ENCODE data around the gene TOM1L2.

Gene TOM1L2

DNA sequence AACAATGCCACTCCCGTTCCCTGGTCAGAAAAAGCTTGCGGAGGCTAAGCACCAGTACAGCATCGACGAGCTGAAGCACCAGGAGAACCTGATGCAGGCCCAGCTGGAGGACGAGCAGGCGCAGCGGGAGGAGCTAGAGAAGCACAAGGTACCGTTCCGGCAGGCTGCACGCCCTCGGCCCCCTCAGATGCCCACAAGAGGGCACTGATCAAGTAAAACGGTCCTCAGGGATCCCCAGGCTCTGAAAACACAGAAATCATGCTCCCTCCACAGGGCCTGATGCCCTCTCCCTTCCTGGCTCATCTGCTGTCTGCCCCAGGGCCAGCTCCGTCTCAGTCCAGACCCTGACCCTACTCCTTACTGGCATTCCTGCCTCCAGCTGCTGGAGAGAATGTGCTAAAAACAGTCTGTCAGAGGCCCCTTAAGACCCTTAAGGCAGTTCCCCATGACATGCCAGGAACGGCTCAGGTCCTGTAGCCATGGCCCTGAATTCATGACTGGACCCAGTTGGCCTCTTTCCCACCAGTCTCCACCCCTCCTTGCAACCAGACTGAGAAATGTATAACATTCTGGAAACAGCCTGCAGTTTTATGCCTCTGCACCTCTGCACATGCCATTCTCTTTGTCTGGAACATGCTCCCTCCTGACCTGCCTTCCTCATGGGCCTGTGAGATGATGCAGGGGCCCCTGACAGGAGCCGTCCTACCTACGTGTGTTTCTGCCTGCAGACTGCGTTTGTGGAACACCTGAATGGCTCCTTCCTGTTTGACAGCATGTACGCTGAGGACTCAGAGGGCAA, 22.3 kb upstream of the TOM1L2 start:
- no peak for DNase-seq

DNA sequence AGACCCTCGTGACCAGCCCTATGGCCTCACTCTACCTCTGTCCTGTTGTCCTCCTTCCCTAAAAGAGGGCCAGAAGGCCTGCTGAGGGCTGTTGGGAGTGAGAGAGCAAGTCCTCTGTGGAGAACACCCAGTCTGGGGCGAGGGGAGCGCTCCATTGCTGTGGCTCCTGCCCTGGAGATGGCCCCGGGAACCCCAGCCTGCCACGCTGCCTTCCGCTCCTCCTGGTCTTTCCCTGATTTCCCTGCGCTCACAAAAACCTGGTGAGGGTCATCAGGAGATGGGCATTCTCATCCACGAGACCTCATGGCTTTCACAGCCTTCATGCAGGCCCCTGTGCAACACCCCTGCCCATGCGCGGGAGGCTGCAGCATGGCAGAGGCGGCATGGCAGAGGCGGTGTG, 21.7 kb upstream of the TOM1L2 start:
- DNase-seq = no peak

GRCh38 chr17:17993366-17993765, 21.2 kb upstream of the TOM1L2 start:
- DNase-seq = no peak

DNA sequence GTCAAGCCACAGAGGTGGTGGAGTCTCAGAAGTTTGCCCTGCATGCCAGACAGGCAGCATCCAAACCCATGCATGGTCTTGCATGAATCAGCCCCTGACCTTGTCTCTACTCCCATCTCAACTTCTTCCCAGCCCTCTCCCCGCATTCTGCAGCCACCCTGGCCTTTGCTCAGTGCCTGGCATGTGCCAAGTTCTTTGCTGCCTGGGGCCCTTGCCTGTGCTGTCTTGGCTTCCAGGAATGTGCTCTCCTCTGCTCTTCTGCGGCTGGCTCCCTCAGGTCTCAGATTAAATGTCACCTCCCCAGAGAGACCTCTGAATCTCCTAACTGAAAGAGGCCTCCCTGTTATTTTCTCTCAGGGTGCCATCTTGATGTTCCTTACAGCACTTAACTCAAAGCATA, 18.1 kb upstream of the TOM1L2 start:
- no peak for DNase-seq

DNA sequence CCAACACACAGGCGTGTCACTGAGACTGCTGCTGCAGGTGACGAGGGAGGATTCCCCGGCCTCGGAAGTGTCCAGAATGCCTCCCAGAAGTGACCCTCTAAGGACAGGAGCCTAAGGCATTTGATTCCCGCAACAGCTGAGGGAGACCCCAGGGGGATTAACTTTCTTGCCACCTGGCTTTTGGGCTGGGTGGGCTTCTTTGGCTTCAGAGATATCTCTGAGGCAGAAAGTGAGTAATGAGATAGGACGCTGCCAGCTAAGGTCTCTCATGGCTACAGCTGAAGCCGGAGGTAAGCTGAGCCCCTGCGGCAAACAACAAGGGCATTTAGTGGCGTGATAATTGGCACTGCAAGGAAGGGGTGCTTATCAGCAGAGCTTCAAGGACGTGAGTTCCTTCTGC, 17.4 kb upstream of the TOM1L2 start:
- no peak for DNase-seq

DNA sequence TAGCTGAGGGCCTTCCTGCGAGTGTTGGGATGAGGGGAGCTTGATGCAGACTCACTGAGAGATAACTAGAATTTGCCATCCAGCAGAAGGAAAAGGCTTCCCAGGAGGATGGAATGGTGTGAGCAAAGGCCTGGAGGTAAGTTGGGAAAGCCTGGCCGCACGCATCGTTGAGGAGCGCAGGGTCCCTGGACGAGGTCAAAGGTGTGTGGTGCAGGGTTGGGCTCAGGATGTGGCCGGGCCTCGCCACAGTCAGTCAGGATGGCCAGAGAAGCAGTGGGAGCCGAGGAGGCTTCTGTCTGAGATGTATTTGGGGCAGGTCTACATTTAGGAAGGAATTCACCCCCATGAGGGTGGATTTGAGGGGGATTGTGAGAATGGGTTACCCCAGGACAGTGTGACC, 16.9 kb upstream of the TOM1L2 start:
- no peak for DNase-seq

DNA sequence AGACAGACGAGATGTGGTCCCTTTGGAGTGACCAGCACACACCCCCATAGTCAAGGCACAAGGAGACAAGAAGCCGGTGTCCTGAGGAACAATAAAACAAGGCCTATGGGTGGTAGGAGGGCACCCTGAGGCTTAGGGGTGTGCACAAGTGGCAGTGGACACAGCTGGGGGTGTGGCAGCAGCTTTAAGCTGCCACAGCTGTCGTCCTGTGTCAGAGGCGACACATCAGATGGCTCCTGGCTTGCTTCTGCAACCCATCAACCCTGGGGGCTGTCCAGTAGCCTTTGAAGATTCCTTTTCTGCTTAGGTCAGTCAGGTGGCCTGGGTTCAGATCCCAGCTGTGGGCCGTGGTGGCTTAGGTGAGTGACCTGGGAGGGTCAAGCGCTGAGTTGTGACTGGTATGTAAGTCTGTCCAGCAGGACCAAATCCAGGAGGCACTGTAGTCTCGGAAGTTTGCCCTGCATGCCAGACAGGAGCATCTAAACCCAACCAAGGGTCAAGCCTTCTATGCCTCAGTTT, 16.3 kb upstream of the TOM1L2 start:
- no peak for DNase-seq

DNA sequence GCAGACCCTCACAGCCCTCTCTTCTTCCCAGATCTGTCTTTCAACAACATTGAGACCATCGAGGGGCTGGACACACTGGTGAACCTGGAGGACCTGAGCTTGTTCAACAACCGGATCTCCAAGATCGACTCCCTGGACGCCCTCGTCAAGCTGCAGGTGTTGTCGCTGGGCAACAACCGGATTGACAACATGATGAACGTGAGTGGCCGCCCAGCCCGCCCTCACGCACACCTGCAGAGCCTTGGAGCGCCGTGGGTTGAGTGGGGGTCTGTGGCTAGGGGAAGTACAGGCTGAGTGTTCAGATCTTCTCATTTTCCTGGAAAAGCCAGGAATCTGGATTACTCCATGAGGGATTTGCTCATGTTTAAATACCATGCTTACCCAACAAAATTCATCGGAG, 15.7 kb upstream of the TOM1L2 start:
- DNase-seq = no peak

DNA sequence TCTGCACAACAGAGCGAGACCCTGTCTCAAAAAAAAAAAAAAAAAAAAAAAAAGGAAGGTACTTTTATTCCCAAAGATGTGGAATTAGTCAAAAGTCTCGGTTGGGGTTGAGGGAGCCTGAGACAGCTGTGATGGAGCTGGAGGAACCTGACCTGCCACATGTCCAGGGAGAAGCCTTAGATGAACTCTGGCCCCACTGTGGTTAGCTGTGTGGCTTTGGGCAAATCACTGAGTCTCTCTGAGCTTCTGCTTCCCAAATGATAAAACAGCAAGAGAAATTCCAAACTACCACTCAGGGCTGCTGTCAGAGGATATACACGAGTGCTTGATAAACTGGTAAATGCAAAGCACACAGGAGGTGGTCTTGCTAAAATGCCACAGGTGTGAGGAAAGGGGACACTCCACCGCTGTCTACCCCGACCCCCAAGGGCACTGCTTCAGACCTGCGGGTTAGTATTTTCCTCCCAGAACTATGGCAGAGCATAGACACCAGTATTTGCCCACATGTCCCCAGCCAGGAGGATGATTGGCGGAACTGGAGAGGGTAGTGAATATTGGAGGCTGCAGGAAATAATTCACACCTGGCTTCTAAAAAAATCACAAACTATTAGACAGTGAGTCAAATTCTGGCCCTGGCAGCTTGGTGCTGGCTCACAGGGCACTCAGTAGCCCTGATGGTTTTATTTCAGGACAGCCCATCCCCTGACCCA, 15.1 kb upstream of the TOM1L2 start:
- DNase-seq = no peak

GRCh38 chr17:17985555-17985954, 13.4 kb upstream of the TOM1L2 start:
- no peak for DNase-seq

DNA sequence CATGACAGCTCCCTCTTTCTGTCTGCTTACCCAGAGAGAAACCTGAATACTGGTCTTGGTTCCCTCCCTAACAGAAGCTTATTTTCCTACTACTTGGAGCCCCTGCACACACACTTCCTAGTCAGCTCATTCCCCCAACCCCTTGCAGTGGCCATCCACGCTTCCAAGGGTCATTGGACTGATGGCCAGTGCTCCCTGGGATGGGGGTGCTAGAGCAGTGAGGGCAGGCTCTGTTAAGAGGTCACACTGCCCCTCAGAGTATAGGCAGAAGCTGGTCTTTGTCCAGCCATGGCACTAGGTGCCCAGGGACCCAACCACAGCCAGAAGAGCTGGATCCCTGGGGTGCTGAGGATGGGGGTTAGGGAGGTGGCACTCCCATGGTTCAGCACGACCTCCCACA, 13.0 kb upstream of the TOM1L2 start:
- DNase-seq = no peak

DNA sequence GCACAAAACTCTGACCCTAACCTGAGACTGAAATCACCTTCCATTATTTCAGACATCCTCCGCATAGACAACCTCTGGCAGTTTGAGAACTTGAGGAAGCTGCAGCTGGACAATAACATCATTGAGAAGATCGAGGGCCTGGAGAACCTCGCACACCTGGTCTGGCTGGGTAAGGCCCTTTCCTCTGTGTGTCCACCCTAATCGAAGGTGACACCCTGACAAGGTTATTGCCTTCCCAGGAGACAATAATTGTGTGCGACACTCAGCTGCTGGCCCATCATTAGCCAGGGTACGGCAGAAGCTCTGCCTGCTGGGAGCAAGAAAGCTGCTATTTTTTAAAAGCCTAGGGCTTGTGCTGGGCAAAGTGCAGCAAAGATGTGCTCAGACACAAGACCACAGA, 11.6 kb upstream of the TOM1L2 start:
- no peak for DNase-seq

DNA sequence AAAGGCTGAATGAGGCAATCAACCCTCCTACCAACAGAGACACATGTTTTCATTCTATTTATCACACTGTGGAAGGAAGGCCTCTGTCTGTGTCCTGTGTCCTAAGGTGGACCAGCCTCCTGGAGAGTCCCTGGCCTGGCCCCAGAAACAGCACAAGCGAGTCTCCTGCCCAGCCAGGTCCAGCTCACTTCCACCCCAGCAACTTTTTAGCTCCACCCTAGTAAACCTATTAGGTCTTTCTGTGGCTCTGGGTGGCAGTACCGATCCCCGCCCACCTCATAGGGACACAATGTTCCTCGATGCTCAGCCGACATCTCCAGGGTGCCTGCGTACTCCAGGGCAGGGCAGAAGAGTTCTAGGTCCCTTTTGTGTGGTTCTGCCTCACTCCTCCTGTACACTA, 11.2 kb upstream of the TOM1L2 start:
- no peak for DNase-seq

- DNase-seq = no peak
Observed at GRCh38 chr17:17982801-17983200, 10.6 kb upstream of the TOM1L2 start.

DNA sequence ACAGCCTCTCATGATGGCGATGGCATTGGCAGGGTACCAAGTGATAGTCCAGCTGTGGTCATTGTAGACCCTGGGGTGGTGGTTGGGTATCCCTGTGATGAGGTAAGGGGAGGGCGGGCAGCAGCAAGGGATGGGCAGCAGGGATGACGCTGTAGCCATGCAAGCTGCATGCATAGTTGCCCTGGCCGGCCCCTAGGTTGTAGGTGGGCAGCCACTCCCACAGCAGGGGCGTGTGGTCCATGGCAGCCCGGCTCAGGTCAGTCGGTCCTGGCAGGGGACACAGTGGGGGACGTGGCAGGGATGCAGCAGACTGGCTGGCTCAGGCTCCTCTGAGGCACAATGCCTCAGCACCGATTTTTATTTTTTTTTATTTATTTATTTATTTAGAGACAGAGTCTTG, 9.1 kb upstream of the TOM1L2 start:
- DNase-seq = no peak

DNA sequence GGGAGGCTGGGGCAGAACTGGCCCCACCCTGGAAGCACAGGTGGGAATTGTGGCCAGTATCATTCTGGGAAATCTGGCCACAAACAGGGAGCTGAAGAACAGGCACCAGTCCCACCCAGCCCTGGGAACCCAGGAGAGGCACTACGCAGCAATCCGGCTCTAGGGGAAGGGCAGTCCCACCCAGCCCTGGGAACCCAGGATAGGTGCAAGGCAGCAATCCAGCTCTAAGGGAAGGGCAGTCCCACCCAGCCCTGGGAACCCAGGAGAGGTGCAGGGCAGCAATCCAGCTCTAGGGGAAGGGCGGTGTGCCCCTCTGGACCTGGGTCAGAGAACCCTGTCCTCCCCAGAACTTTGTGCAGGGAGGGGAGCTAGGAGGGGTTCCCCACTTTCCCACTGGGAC, 7.6 kb upstream of the TOM1L2 start:
- no peak for DNase-seq

GRCh38 chr17:17978481-17979424, 6.6 kb upstream of the TOM1L2 start:
- no peak for DNase-seq

DNA sequence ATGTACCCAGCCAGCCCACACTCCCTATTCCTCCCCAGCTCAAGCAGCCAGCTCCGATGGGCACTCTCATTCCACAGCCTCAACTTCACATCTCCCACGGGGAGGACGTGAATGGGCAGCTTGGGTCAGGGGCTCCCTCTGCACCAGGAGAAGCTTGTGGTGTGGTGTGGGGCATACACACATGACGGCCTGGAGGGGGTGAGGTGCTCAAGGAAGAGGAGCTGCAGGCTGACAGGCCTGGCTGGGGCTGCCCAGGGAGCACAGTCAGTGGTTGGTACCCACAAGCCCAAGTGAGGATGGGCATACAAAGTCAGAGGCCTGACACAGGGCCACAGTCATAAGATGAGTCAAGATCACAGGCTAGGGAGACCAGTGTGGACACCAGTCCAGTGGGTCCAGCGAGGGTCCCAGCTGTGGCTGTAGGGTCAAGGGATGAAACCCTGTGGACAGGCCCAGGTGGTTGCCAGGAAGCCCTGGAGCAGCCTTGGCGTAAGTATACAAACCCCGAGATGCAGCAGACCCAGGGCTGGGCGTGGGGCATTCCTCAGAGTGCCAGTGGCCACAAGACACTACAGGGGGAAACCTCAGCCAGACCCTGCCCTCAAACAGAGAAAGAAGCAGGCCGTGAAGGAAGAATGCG, 4.9 kb upstream of the TOM1L2 start:
- DNase-seq = no peak

- no peak for DNase-seq
Observed at GRCh38 chr17:17975436-17975835, 3.2 kb upstream of the TOM1L2 start.

DNA sequence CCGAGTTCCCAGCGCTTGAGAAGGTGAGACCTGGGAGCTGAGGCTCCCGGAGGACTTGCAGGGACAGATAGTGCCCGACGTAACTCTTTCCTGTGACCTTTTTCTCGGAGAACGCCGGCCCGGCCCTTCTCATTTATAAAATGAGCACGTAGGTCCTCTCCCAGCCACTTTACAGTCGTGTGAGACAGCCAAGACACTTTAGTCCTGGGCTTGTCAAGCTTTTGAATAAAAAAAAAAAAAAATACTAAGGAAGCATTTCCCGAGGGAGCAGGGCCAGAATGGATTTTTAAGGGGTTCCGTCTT, 703 bp upstream of the TOM1L2 start:
- DNase-seq = no peak

- no peak for DNase-seq
Observed at GRCh38 chr17:17971431-17972125, 622 bp downstream of the TOM1L2 start.

DNA sequence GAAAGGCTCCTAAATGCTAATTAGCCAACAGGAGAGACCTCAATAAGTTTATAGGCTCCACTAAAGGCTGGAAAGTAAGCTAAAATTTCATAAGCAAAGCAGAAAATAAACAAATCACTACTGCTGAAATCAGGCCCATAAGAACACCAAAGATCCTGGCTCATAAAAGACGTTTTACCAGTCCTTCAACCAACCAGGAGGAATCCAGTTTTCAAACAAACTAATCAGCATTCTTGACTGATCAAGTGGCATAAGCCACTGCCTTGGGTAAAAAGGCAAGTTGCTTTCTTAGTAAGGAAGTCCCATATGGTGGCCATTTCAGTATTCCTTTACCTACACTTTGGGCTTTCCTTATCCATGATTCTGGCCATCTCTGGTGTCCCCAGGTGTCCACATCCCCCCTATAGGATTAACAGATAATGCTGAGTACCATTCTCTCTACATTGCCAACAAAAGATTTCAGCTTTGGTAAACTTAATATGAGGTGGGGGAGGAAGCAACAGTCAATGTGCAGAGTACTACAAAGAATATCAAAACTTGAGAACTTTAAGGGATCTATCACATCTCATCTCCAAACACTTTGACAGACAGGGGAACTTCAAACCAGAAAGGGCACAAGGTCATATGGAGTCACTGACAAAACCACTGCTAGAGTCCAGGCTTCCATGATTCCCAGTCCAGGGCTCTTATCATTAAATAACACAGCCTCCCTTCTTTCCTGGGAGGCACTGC, 1.3 kb downstream of the TOM1L2 start:
- no peak for DNase-seq
